Nephron (organoid): ENCODE data around the gene GNAS-AS1.
"Not testable (repeated sequence)": the region's sequence is repeated elsewhere in the genome, so short reads cannot be mapped to it uniquely, and the experiment has no call there.

Source experiments
- H3K27ac Mint-ChIP-seq, 3 experiments: 2 replicates each; pipeline ENCODE4 v1.8.0; 2020; ENCODE audit warnings: mixed read lengths in 3 of 3, mild to moderate bottlenecking in 2 of 3, moderate library complexity in 1 of 3
- H3K27me3 Mint-ChIP-seq: 2 replicates; pipeline ENCODE4 v1.8.0; 2021; ENCODE audit warnings: low read depth, mild to moderate bottlenecking, moderate library complexity, mixed read lengths
- H3K36me3 Mint-ChIP-seq: 2 replicates; pipeline ENCODE4 v1.8.0; 2020; ENCODE audit warnings: low read depth, mixed read lengths
- H3K4me1 Mint-ChIP-seq: 2 replicates; pipeline ENCODE4 v1.8.0; 2020; ENCODE audit warnings: mixed read lengths
- H3K4me3 Mint-ChIP-seq, 3 experiments: 2 replicates each; pipeline ENCODE4 v1.8.0; 2020; ENCODE audit warnings: mild to moderate bottlenecking in 3 of 3, mixed read lengths in 3 of 3, moderate library complexity in 2 of 3
- H3K9me3 Mint-ChIP-seq: 2 replicates; pipeline ENCODE4 v1.8.0; 2020; ENCODE audit warnings: mixed read lengths
- TF ChIP-seq, protein P1 (sequence below), 3 experiments: fragments of 200-600 bp; sonication (generic); IDR thresholded peaks; one replicate each; pipeline ENCODE4 v1.5.0; 2021; ENCODE audit warnings: antibody characterized with exemption in 3 of 3; ENCODE audit not compliant: unreplicated experiment in 3 of 3

GNAS-AS1 gene

DNA sequence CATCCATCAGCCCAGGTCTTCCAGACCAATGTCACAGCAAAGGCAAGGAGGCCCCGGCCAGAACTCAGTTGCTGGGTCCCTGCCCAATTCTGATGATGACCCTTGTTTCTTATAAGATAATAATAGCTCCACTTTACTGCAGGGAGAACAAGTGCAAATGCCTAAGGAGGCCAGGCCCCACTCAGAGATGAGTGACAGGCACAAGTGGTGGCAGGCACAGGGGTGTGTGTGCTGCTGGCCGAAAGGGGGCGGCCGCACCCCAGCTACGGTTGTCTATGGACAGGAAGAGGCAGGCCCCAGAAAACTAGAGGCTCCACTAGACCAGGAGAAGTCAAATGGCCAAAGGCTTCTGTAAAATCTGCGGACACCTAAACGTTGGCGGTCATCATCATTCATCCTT lies 28.6 kb downstream of the GNAS-AS1 start:
- peaks cover 29% of the 10 kb centered on the region for H3K36me3 Mint-ChIP-seq
- TF ChIP-seq, protein P1, sequence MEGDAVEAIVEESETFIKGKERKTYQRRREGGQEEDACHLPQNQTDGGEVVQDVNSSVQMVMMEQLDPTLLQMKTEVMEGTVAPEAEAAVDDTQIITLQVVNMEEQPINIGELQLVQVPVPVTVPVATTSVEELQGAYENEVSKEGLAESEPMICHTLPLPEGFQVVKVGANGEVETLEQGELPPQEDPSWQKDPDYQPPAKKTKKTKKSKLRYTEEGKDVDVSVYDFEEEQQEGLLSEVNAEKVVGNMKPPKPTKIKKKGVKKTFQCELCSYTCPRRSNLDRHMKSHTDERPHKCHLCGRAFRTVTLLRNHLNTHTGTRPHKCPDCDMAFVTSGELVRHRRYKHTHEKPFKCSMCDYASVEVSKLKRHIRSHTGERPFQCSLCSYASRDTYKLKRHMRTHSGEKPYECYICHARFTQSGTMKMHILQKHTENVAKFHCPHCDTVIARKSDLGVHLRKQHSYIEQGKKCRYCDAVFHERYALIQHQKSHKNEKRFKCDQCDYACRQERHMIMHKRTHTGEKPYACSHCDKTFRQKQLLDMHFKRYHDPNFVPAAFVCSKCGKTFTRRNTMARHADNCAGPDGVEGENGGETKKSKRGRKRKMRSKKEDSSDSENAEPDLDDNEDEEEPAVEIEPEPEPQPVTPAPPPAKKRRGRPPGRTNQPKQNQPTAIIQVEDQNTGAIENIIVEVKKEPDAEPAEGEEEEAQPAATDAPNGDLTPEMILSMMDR (IDR thresholded peaks at IDR 0.05; ENCODE audit: unreplicated experiment in 3 of 3) = no peak
- H3K27ac Mint-ChIP-seq = peak overlapping the region; percentile 6 to 70 (median 48)
- H3K4me3 Mint-ChIP-seq = peak overlapping the region in 1 of 3 experiments; percentile 42
- peaks cover 4% of the 10 kb centered on the region for H3K9me3 Mint-ChIP-seq
- H3K27me3 Mint-ChIP-seq = peaks cover 10% of the 10 kb centered on the region
- peaks cover 79% of the 10 kb centered on the region for H3K4me1 Mint-ChIP-seq

DNA sequence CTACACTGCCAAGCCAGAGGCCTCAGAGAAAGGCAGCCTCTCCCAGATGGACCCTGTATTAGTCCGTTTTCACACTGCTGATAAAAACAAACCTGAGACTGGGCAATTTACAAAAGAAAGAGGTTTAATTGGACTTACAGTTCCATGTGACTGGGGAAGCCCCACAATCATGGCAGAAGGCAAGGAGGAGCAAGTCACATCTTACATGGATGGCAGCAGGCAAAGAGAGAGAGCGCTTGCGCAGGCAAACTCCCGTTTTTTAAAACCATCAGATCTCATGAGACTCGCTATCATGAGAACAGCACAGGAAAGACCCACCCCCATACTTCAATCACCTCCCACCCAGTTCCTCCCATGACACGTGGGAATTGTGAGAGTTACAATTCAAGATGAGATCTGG lies 30.2 kb downstream of the GNAS-AS1 start:
- not testable (repeated sequence) for H3K27ac Mint-ChIP-seq, H3K4me3 Mint-ChIP-seq, H3K9me3 Mint-ChIP-seq
- Mint-ChIP-seq H3K27me3 (peaks cover 10% of the 10 kb centered on the region), H3K36me3 (peaks cover 34% of the 10 kb centered on the region), H3K4me1 (peaks cover 66% of the 10 kb centered on the region)

DNA sequence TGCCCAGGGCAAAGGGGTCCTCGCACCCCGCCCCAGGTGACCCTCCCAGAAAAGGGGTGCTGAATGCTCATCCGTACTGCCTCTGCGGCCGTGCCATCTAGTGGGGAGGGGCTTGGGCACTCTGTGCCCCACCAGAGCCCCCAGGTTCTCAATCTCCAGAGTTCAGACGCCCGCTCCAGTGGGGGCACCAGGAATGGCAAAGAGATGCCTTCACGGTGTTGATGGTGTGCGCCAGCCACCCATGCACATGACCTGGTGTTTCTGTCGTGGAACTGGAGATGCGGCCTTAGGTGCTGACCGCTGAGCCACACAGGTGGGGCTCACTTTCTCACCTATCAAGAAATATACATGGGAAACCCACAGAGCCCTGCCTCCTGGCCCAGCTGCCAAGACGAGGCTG lies 30.8 kb downstream of the GNAS-AS1 start:
- Mint-ChIP-seq H3K9me3 (peaks cover 4% of the 10 kb centered on the region), H3K27ac (no peak overlapping the region), H3K27me3 (peaks cover 10% of the 10 kb centered on the region), H3K4me1 (peaks cover 61% of the 10 kb centered on the region), H3K4me3 (no peak overlapping the region), H3K36me3 (peaks cover 34% of the 10 kb centered on the region)
- TF ChIP-seq, protein P1 (IDR thresholded peaks at IDR 0.05; ENCODE audit: unreplicated experiment in 3 of 3) = no peak

DNA sequence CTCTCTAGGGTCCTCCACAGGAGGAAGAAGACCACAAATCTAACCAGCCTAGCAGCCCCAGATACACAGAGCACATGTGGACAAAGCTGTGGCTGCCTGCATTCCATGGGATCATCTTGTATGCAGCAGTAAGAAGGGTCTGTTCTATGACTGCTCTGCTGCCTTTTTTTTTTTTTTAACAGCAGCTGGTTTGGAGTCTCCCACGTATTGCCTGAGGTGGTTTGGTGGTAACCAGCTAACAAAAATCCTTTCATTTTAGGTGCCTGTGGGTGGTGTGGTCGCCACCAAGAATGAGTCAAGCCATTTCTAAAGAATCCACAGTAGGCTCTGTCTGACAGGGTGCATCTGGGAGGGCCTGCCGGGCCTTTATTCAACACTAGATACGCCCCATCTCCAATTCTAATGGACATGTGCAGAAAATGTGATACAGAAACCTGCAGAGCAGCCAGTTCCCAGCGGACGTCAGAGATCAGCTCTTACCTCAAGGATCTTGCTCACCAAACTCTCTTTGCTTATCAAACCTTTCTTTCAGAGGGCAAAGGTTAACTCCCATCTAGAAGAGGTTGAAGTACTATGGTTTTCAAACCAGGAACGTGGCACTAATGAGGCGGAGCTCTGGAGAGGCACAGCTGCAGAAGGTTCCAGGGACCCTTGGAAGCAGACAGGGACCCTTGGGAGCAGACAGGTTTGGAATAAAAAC lies 32.0 kb downstream of the GNAS-AS1 start:
- TF ChIP-seq, protein P1 (IDR thresholded peaks at IDR 0.05; ENCODE audit: unreplicated experiment in 3 of 3) = no peak
- Mint-ChIP-seq H3K27ac (peak overlapping the region in 2 of 3 experiments; percentile 16 to 63), H3K4me3 (peak overlapping the region in 1 of 3 experiments; percentile 5), H3K9me3 (peaks cover 4% of the 10 kb centered on the region), H3K4me1 (peaks cover 51% of the 10 kb centered on the region), H3K36me3 (peaks cover 34% of the 10 kb centered on the region), H3K27me3 (peaks cover 10% of the 10 kb centered on the region)

DNA sequence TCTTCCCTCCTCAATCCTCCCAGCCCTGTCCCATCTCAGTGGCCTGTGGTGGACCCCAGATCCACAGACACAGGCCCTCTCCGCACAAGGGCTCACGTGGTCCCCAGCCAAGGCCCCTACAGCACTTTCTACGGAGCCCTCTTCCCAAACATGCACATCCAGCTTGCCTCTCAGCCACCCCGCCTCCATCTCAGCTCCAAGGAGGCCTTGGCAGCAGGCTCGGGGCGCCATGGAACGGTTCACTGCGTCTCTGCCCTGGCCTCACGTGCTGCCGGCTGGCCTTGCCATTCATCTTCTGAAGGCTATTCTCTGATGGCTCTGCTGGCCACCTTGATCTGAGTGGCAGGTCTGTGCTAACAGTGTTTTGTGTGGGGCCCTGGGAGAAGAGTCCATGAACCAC lies 33.0 kb downstream of the GNAS-AS1 start:
- TF ChIP-seq, protein P1 (IDR thresholded peaks at IDR 0.05; ENCODE audit: unreplicated experiment in 3 of 3) = no peak
- H3K4me3 Mint-ChIP-seq = no peak overlapping the region
- H3K27me3 Mint-ChIP-seq = peaks cover 10% of the 10 kb centered on the region
- peaks cover 30% of the 10 kb centered on the region for H3K36me3 Mint-ChIP-seq
- H3K4me1 Mint-ChIP-seq = peaks cover 41% of the 10 kb centered on the region
- peaks cover 4% of the 10 kb centered on the region for H3K9me3 Mint-ChIP-seq
- H3K27ac Mint-ChIP-seq = no peak overlapping the region

DNA sequence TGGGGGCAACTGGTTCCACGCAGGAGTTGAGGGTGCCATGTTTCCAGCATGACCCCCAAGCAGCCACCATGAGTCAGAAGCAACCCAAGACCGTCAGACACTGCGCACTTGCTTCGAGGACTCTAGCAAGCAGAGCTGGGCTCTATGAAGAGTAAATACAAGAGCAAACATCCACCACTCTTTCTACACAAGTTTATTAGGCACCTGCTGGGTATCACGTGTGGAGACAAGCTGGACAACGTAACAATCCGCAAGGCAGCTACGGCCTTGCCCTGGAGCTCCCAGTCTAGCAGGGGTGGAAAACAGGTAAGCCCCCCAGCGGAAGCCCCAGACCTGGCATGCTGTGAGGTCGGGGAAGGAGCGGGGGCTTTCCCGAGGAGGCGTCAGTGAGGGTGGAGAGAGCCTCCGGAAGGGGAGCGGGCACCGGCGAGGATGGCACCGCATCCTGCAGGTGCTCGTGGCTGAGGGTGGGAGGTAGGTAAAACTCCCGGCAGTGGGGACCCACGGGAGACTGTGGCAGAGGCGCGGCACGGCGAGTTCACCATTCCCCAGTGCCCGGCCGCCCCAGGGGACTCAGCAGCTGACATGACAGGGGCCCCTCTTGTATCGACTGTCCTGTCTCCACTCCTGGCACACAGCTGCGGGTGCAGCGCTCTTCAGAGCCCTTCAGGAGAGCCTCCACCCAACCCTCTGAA lies 33.6 kb downstream of the GNAS-AS1 start:
- H3K27ac Mint-ChIP-seq = no peak overlapping the region
- H3K4me1 Mint-ChIP-seq = peaks cover 37% of the 10 kb centered on the region
- H3K9me3 Mint-ChIP-seq = peaks cover 4% of the 10 kb centered on the region
- H3K4me3 Mint-ChIP-seq = no peak overlapping the region
- peaks cover 10% of the 10 kb centered on the region for H3K27me3 Mint-ChIP-seq
- TF ChIP-seq, protein P1 (IDR thresholded peaks at IDR 0.05; ENCODE audit: unreplicated experiment in 3 of 3) = no peak
- H3K36me3 Mint-ChIP-seq = peaks cover 30% of the 10 kb centered on the region
